ENCODE data around the gene COL4A3.

COL4A3 gene

DNA sequence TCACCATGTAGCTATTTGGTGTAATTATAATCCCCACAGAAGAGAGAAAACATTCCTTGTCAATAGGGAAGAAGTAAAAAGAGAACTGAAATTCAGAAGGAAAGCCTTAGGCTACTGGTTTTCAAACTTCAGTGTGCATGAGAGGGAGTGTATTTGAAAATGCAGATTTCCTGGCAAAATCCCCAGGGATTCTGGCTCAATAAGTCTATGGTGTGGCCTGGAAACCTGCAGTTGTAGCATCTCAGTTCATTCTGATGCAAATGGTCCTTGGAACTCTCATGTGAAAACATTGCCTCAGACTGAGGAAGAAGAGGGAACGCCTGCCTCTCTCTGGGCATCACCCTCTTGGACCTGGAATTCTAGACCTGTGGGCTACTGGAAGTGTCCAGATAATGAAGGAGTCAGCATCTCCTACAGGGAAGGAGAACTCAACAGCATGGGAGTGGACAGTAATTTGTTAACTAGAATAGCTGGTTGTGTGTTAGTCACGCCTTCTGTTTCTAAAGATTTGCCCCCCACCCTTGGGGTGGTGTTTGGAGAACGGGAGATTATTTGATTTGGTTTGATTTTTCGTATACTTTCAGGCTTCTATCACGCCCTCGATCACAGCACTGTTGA lies 21.3 kb downstream of the COL4A3 start:
- no peak for DNase-seq (ENCODE audit: extremely low read depth, low read depth)
- TF ChIP-seq, protein P1, sequence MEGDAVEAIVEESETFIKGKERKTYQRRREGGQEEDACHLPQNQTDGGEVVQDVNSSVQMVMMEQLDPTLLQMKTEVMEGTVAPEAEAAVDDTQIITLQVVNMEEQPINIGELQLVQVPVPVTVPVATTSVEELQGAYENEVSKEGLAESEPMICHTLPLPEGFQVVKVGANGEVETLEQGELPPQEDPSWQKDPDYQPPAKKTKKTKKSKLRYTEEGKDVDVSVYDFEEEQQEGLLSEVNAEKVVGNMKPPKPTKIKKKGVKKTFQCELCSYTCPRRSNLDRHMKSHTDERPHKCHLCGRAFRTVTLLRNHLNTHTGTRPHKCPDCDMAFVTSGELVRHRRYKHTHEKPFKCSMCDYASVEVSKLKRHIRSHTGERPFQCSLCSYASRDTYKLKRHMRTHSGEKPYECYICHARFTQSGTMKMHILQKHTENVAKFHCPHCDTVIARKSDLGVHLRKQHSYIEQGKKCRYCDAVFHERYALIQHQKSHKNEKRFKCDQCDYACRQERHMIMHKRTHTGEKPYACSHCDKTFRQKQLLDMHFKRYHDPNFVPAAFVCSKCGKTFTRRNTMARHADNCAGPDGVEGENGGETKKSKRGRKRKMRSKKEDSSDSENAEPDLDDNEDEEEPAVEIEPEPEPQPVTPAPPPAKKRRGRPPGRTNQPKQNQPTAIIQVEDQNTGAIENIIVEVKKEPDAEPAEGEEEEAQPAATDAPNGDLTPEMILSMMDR (IDR thresholded peaks at IDR 0.05; ENCODE audit: low read depth, low read length, missing control alignments), result no peak

DNA sequence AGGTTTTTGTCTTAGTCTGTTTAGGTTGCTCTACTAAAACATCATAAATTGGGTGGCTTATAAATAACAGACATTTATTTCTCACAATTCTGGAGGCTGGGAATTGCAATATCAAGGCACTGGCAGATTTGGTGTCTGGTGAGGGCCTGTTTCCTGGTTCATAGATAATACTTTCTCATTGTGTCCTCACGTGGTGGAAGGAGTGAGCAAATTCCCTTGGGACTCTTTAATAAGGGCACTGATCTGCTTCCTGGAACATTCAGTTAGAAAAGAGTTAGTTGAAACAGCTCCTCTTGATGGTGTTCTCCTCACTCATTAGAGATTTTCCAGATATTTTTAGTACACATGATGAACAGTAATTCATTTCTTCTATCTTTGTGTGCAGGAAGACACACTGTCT lies 22.3 kb downstream of the COL4A3 start:
- H3K4me3 ChIP-seq (replicated peaks; ENCODE audit: low read depth, low read length), result no peak overlapping the region

More for the DNA sequence above, 21.3 kb downstream of the COL4A3 start:
- no peak overlapping the region for H3K4me3 ChIP-seq (replicated peaks; ENCODE audit: low read depth, low read length)

DNA sequence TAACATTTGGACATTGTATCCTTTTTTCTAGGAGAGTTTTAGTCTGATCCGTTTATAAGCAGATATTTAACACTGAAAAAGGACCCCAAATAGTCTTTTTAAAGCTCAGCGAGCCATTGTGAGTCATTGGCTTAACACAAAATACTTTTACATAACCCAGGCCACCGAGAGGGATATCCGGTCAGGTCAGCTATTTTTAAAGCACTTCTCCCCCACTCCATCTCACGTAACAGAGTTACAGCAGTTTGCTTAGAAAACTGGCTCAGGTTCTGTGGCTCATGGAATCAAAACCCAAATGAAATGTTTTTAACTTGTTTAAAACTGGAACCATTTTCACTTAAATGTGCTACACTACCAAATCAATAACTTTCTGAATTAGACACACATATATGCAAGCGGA lies 23.9 kb downstream of the COL4A3 start:
- TF ChIP-seq, protein P1 (IDR thresholded peaks at IDR 0.05; ENCODE audit: low read depth, low read length, missing control alignments), result no peak
- peak; percentile 55 for DNase-seq (ENCODE audit: extremely low read depth, low read depth)
- H3K4me3 ChIP-seq (replicated peaks; ENCODE audit: low read depth, low read length), result no peak overlapping the region

More for the DNA sequence above, 22.3 kb downstream of the COL4A3 start:
- DNase-seq (ENCODE audit: extremely low read depth, low read depth), result no peak
- TF ChIP-seq, protein P1 (IDR thresholded peaks at IDR 0.05; ENCODE audit: low read depth, low read length, missing control alignments), result no peak

DNA sequence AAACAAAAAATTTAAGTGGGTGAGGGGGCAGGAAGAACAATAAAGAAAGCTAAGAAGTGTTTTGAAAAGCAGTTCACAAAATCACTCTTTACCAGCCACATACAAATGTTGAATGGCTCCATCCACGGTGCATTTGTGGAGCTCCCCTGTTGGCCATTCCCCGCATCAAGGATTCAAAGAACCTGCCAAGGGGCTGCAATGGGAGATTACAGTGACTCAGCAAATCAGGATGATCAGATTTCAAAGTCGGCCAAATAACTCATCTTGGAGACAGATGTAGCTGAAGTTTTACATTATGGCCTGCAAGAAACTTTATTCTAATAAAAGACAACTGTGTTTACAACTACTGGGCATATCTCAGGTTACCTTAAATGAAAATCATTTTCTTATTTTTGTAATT lies 26.9 kb downstream of the COL4A3 start:
- TF ChIP-seq, protein P1 (IDR thresholded peaks at IDR 0.05; ENCODE audit: low read depth, low read length, missing control alignments), result peak; percentile 36
- peak; percentile 89 for DNase-seq (ENCODE audit: extremely low read depth, low read depth)

DNA sequence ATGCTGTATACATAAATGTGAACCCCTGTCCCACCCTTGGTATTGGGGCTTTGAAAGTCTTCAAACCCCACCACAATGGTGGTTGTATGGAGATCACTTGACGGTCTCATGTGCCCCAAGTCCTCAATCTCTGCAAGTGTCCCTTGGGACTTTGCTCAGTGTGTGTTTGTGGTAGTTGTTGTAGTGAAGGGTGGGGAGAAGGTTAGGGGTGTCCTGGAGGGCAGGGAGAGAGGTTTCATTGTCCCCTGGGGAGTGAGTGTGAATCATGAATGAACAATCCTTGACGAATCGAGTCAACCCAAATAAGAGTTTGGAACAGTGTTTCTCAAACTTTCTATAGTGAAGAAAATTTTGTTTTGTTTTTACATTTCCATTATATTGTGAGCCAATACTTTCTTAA lies 28.1 kb downstream of the COL4A3 start:
- H3K4me3 ChIP-seq (replicated peaks; ENCODE audit: low read depth, low read length), result no peak overlapping the region
- TF ChIP-seq, protein P1 (IDR thresholded peaks at IDR 0.05; ENCODE audit: low read depth, low read length, missing control alignments), result no peak
- DNase-seq (ENCODE audit: extremely low read depth, low read depth), result no peak

More for the DNA sequence above, 26.9 kb downstream of the COL4A3 start:
- no peak overlapping the region for H3K4me3 ChIP-seq (replicated peaks; ENCODE audit: low read depth, low read length)

DNA sequence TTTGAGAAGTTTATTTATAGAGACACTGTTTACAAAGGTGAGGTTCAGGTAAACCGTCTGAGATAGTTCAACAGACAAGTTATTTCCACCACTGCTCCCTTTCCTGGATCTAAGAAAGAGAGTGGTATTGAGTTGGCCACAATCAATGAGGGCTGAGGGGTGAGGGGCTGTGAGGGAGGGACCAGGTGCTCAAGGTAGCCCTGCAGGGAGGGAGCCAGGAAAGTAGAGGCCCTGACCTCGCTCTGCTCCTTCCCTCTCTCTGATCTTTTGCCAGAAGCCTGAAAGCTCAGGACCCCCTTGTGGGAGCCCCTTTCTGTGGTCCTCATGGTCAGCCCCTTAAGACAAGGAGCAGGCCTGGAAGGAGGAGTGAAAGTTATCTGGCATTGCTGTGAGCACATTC lies 29.8 kb downstream of the COL4A3 start:
- DNase-seq (ENCODE audit: extremely low read depth, low read depth), result no peak
- TF ChIP-seq, protein P1 (IDR thresholded peaks at IDR 0.05; ENCODE audit: low read depth, low read length, missing control alignments), result no peak
- no peak overlapping the region for H3K4me3 ChIP-seq (replicated peaks; ENCODE audit: low read depth, low read length)

DNA sequence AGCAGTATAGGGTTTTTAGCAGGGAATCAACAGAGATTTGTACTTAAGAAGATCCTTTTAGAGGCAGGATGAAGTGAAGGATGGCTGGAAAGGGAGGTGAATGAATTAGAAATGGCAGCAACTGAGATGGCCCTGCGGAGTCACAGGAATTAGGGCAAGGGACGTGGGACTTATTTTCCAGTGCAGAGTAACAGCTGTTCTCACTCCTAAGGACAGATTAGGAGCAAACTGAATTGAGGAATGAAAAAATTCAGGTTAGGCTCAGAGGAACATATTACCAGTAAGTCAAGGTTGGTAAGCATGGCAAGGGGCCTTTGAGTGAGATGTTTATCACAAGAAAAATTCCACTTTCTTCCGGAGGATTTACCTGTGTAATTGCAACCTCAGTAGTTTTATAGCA lies 34.4 kb downstream of the COL4A3 start:
- no peak overlapping the region for H3K4me3 ChIP-seq (replicated peaks; ENCODE audit: low read depth, low read length)
- no peak for DNase-seq (ENCODE audit: extremely low read depth, low read depth)
- TF ChIP-seq, protein P1 (IDR thresholded peaks at IDR 0.05; ENCODE audit: low read depth, low read length, missing control alignments), result no peak

Measured in HFF-Myc (cell line).